ENCODE results near the gene USB1. TPM values are rescaled to one million over a fixed set of nuclear protein-coding genes. Genes with fewer than 3 reads are reported as not detected.

The USB1 gene
- total and polyA plus RNA-seq, 2 donors: 4.5 to 31.4 TPM

DNA sequence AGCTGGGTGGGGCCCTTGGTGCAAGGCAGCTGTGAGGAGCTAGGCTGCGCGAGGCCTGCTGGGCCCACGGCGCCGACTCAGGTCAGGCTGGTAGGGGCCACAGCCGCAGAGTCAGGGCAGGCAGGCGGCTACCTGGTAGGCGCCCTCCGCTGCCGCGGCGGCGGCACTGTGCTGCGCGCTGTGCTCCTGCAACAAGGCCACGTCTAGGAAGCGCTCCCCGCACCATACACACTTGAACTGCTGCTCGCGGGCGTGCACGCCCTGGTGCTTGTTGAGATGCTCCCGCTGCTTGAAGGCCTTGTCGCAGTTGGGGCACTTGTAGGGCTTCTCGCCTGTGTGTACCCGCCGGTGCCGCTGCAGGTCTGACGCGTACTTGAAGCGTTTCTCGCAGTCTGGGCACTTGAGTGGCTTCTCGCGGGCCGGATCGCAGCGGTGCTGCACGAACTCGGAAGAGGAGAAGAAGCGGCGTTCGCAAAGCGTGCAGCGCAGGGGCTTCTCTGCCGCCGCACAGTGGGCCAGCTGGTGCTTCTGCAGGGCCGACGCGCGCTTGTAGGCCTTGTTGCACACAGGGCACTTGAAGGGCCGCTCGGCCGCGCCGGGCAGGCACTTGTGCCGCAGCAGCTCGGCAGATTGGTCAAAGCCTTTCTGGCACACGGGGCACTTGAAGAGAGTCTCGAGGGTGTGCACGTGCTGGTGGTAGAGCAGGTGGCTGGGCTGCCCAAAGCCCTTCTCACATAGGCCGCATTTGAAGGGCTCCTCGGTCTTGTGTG lies 4.6 kb upstream of the USB1 start:
- Histone ChIP-seq H3K36me3 (ENCODE audit: control insufficient read depth in 2 of 2, insufficient read depth in 2 of 2, low read length in 1 of 2) (peaks cover 16 to 36% of the 10 kb centered on the region in 2 donors), H3K4me1 (ENCODE audit: control insufficient read depth in 2 of 2, insufficient read depth in 2 of 2, low read length in 2 of 2) (peaks cover 7 to 27% of the 10 kb centered on the region in 2 donors), H3K27me3 (ENCODE audit: control insufficient read depth in 2 of 2, insufficient read depth in 1 of 2, low read length in 1 of 2) (no peaks in the 10 kb centered on the region), H3K4me3 (ENCODE audit: low read length in 2 of 2) (no peak overlapping the region), H3K27ac (ENCODE audit: low read depth in 1 of 2, low read length in 1 of 2) (no peak overlapping the region), H3K9me3 (ENCODE audit: control insufficient read depth in 2 of 2, insufficient read depth in 1 of 2, low read length in 1 of 2) (peaks cover 0 to 3% of the 10 kb centered on the region in 2 donors)
- 98% methylated on average over 62 of the region's 62 CpGs for WGBS
- no peak for DNase-seq (ENCODE audit: low read depth in 6 of 9, low spot score in 9 of 9)

DNA sequence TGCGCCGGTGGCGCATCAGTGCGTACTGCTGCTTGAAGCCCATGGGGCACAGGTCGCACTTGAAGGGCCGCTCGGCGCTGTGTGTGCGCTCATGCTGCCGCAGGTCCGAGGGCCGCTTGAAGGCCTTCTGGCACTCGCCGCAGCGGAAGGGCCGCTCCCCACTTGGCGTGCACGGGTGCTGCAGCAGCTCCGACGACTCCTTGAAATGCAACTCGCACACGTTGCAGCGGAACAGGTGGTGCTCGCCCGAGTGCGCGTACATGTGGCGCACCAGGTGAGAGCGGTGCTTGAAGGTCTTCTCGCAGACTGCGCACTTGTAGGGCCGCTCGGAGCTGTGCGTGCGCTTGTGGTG lies 4.1 kb upstream of the USB1 start:
- Histone ChIP-seq H3K36me3 (ENCODE audit: control insufficient read depth in 2 of 2, insufficient read depth in 2 of 2, low read length in 1 of 2) (peaks cover 16 to 36% of the 10 kb centered on the region in 2 donors), H3K4me3 (ENCODE audit: low read length in 2 of 2) (no peak overlapping the region), H3K4me1 (ENCODE audit: control insufficient read depth in 2 of 2, insufficient read depth in 2 of 2, low read length in 2 of 2) (peaks cover 10 to 32% of the 10 kb centered on the region in 2 donors), H3K27ac (ENCODE audit: low read depth in 1 of 2, low read length in 1 of 2) (no peak overlapping the region), H3K27me3 (ENCODE audit: control insufficient read depth in 2 of 2, insufficient read depth in 1 of 2, low read length in 1 of 2) (no peaks in the 10 kb centered on the region), H3K9me3 (ENCODE audit: control insufficient read depth in 2 of 2, insufficient read depth in 1 of 2, low read length in 1 of 2) (peaks cover 0 to 3% of the 10 kb centered on the region in 2 donors)
- DNase-seq (ENCODE audit: low read depth in 6 of 9, low spot score in 9 of 9): no peak
- WGBS: 98% methylated on average over 35 of the region's 35 CpGs

- 97% methylated on average over 36 of the region's 36 CpGs for WGBS
- Histone ChIP-seq H3K36me3 (ENCODE audit: control insufficient read depth in 2 of 2, insufficient read depth in 2 of 2, low read length in 1 of 2) (peaks cover 19 to 40% of the 10 kb centered on the region in 2 donors), H3K4me1 (ENCODE audit: control insufficient read depth in 2 of 2, insufficient read depth in 2 of 2, low read length in 2 of 2) (peaks cover 10 to 32% of the 10 kb centered on the region in 2 donors), H3K27ac (ENCODE audit: low read depth in 1 of 2, low read length in 1 of 2) (no peak overlapping the region), H3K9me3 (ENCODE audit: control insufficient read depth in 2 of 2, insufficient read depth in 1 of 2, low read length in 1 of 2) (peaks cover 0 to 3% of the 10 kb centered on the region in 2 donors), H3K27me3 (ENCODE audit: control insufficient read depth in 2 of 2, insufficient read depth in 1 of 2, low read length in 1 of 2) (no peaks in the 10 kb centered on the region), H3K4me3 (ENCODE audit: low read length in 2 of 2) (no peak overlapping the region)
- no peak for DNase-seq (ENCODE audit: low read depth in 6 of 9, low spot score in 9 of 9)
Measured at GRCh38 chr16:57997528-57998265, 3.5 kb upstream of the USB1 start.

- no peaks in the 10 kb centered on the region for H3K27me3 ChIP-seq (ENCODE audit: control insufficient read depth in 2 of 2, insufficient read depth in 1 of 2, low read length in 1 of 2)
- DNase-seq (ENCODE audit: low read depth in 6 of 9, low spot score in 9 of 9): no peak
- no peak overlapping the region for H3K4me3 ChIP-seq (ENCODE audit: low read length in 2 of 2)
- H3K27ac ChIP-seq (ENCODE audit: low read depth in 1 of 2, low read length in 1 of 2): no peak overlapping the region
- peaks cover 25 to 47% of the 10 kb centered on the region in 2 donors for H3K36me3 ChIP-seq (ENCODE audit: control insufficient read depth in 2 of 2, insufficient read depth in 2 of 2, low read length in 1 of 2)
- WGBS: 88% methylated on average over 8 of the region's 8 CpGs
- H3K9me3 ChIP-seq (ENCODE audit: control insufficient read depth in 2 of 2, insufficient read depth in 1 of 2, low read length in 1 of 2): peaks cover 0 to 3% of the 10 kb centered on the region in 2 donors
- peaks cover 10 to 26% of the 10 kb centered on the region in 2 donors for H3K4me1 ChIP-seq (ENCODE audit: control insufficient read depth in 2 of 2, insufficient read depth in 2 of 2, low read length in 2 of 2)
Measured at GRCh38 chr16:57998486-57998885, 2.7 kb upstream of the USB1 start.

GRCh38 chr16:57998992-57999365 lies 2.2 kb upstream of the USB1 start:
- DNase-seq (ENCODE audit: low read depth in 6 of 9, low spot score in 9 of 9): no peak
- Histone ChIP-seq H3K4me1 (ENCODE audit: control insufficient read depth in 2 of 2, insufficient read depth in 2 of 2, low read length in 2 of 2) (peaks cover 10 to 26% of the 10 kb centered on the region in 2 donors), H3K4me3 (ENCODE audit: low read length in 2 of 2) (no peak overlapping the region), H3K36me3 (ENCODE audit: control insufficient read depth in 2 of 2, insufficient read depth in 2 of 2, low read length in 1 of 2) (peaks cover 26 to 43% of the 10 kb centered on the region in 2 donors), H3K27ac (ENCODE audit: low read depth in 1 of 2, low read length in 1 of 2) (peak overlapping the region in 1 of 2 donors; percentile 57), H3K9me3 (ENCODE audit: control insufficient read depth in 2 of 2, insufficient read depth in 1 of 2, low read length in 1 of 2) (peaks cover 0 to 3% of the 10 kb centered on the region in 2 donors), H3K27me3 (ENCODE audit: control insufficient read depth in 2 of 2, insufficient read depth in 1 of 2, low read length in 1 of 2) (no peaks in the 10 kb centered on the region)
- WGBS: 98% methylated on average over 3 of the region's 3 CpGs

- Histone ChIP-seq H3K4me3 (ENCODE audit: low read length in 2 of 2) (peak overlapping the region; percentile 48 to 93), H3K9me3 (ENCODE audit: control insufficient read depth in 2 of 2, insufficient read depth in 1 of 2, low read length in 1 of 2) (peaks cover 0 to 3% of the 10 kb centered on the region in 2 donors), H3K27me3 (ENCODE audit: control insufficient read depth in 2 of 2, insufficient read depth in 1 of 2, low read length in 1 of 2) (no peaks in the 10 kb centered on the region), H3K36me3 (ENCODE audit: control insufficient read depth in 2 of 2, insufficient read depth in 2 of 2, low read length in 1 of 2) (peaks cover 26 to 38% of the 10 kb centered on the region in 2 donors), H3K4me1 (ENCODE audit: control insufficient read depth in 2 of 2, insufficient read depth in 2 of 2, low read length in 2 of 2) (peaks cover 10 to 26% of the 10 kb centered on the region in 2 donors), H3K27ac (ENCODE audit: low read depth in 1 of 2, low read length in 1 of 2) (peak overlapping the region; percentile 57 to 84)
- 24% methylated on average over 6 of the region's 6 CpGs for WGBS
- DNase-seq (ENCODE audit: low read depth in 6 of 9, low spot score in 9 of 9): peak in 4 of 9 donors; percentile 19 to 65 (median 35)
Measured at GRCh38 chr16:57999366-57999970, 1.7 kb upstream of the USB1 start.

DNA sequence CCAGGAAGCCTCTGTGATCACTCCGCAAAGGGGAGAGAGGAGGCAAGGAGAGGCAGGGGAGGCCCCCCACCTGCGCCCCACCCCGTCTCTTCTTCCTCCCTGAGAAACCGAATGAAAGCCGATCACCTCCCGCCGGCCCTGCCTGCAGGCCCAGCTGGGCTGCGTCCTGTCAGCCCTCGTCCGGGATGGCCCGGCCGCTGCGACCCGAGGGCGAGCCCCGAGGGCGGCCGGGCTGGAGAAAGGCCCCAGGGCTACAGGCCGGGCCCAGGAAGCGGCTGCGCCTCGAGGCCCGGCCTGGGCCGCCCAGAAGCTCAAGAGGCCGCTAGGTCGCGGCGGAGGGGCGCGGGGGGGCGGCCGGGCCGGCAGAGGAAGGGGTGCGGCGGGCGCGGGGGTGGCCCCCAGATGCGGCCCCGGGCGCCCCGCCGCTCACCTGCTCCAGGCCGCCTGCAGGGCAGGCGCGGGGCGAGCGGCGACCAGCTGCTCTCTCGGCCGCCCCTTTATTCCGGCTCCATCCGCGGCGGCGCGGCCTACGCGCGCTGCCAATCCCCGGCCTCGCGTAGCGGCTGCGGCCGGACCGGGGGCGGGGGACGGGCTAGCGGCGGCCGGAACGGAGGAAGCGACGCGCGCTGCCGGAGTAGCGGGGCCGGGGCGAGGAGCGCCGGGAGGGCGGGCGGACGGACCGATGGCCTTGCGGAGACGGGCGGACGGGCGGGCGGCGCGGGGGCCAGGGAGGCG lies 1.1 kb upstream of the USB1 start, which contains the start of gene ZNF319:
Gene ZNF319 (minus strand): TSS at position 702 of the 735 bp plus-strand sequence. CDS start 2,407 bp downstream, outside the sequence.
- no peaks in the 10 kb centered on the region for H3K27me3 ChIP-seq (ENCODE audit: control insufficient read depth in 2 of 2, insufficient read depth in 1 of 2, low read length in 1 of 2)
- peak within 1 kb of the TSS; percentile 71 to 84 for H3K27ac ChIP-seq (ENCODE audit: low read depth in 1 of 2, low read length in 1 of 2)
- H3K9me3 ChIP-seq (ENCODE audit: control insufficient read depth in 2 of 2, insufficient read depth in 1 of 2, low read length in 1 of 2): peaks cover 0 to 3% of the 10 kb centered on the region in 2 donors
- WGBS: under 1% methylated on average over 93 of the region's 95 CpGs
- peak in 3 of 9 donors; percentile 9 to 51 (median 21) for DNase-seq (ENCODE audit: low read depth in 6 of 9, low spot score in 9 of 9)
- peak within 1 kb of the TSS; percentile 80 to 93 for H3K4me3 ChIP-seq (ENCODE audit: low read length in 2 of 2)
- peaks cover 10 to 26% of the 10 kb centered on the region in 2 donors for H3K4me1 ChIP-seq (ENCODE audit: control insufficient read depth in 2 of 2, insufficient read depth in 2 of 2, low read length in 2 of 2)
- peaks cover 26 to 38% of the 10 kb centered on the region in 2 donors for H3K36me3 ChIP-seq (ENCODE audit: control insufficient read depth in 2 of 2, insufficient read depth in 2 of 2, low read length in 1 of 2)

DNA sequence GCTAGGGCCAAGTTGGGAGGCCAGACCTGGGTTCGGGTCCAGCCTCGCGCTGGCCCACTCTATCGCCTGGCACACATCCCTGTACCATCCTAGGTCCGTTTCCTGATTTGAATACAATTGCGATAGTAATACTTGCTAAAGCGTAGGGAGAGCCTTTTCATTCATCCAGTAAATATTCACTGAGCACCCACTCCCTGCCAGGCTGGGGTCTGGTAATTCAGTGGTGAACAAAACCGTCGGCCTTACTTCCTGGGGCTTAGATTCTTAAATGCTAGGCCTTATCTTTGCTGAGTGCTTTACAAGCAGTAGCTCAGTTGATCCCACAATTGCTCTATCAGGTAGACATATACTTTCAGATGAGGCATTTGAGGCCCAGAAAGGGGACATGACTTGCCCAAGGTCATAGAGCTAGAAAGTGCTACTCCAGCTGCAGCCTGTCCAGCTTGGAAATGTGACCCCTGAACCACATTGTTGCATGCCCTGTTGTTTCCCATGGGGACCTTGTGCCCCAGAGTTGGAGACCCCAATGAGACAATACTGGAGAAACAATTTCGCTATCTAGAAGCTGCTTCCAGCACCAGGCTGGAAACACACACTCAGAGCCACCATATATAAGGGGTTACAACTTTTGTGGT lies 691 bp downstream of the USB1 start:
- H3K9me3 ChIP-seq (ENCODE audit: control insufficient read depth in 2 of 2, insufficient read depth in 1 of 2, low read length in 1 of 2): peaks cover 0 to 3% of the 10 kb centered on the region in 2 donors
- H3K27ac ChIP-seq (ENCODE audit: low read depth in 1 of 2, low read length in 1 of 2): no peak overlapping the region
- no peak for DNase-seq (ENCODE audit: low read depth in 6 of 9, low spot score in 9 of 9)
- H3K4me3 ChIP-seq (ENCODE audit: low read length in 2 of 2): peak overlapping the region; percentile 80 to 93
- H3K27me3 ChIP-seq (ENCODE audit: control insufficient read depth in 2 of 2, insufficient read depth in 1 of 2, low read length in 1 of 2): no peaks in the 10 kb centered on the region
- H3K4me1 ChIP-seq (ENCODE audit: control insufficient read depth in 2 of 2, insufficient read depth in 2 of 2, low read length in 2 of 2): peaks cover 10 to 26% of the 10 kb centered on the region in 2 donors
- 70% methylated on average over 10 of the region's 10 CpGs for WGBS
- H3K36me3 ChIP-seq (ENCODE audit: control insufficient read depth in 2 of 2, insufficient read depth in 2 of 2, low read length in 1 of 2): peaks cover 22 to 25% of the 10 kb centered on the region in 2 donors

Measured in thymus (tissue), 11 donors.